ENCODE measurements around the gene CCDC171. TPM values are rescaled to one million over a fixed set of nuclear protein-coding genes. Genes with fewer than 3 reads are reported as not detected.

CCDC171 gene
- polyA plus RNA-seq, 1 donor from 2014 or later = 9.1 TPM

DNA sequence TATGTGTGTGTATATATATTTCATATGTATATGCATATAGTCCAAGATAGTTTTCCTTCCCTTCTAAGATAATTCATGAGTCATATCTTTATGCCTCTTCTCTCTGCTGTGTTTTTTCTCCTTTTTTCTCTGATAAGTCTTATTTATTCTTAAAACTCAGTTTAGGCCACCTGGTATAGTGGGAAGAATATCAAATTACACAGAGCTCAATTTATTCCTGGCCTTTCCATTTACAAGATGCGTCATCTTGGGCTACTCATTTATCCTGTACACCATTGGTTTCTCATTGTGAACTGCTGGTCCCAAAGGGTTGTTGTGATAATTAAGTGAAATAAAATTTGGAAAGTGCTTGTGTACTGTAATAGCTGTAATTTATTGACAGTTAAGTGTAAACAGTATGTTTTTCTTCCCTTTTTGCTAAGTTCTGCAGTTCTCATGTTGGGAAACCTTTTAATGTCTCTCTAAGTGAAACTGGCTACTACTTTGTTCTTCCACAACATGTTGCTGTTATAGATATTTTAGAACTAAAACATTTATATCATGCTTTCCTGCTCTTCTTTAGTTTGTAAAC, 19.4 kb downstream of the CCDC171 start:
- Histone ChIP-seq H4K20me1 (ENCODE audit: insufficient read depth) (no peaks in the 10 kb centered on the region), H3K4me3 (ENCODE audit: low read length) (no peak overlapping the region)
- TF ChIP-seq POLR2AphosphoS5 (IDR thresholded peaks at IDR 0.05) = no peak
- no peak for TF ChIP-seq EP300 (conservative IDR thresholded peaks at IDR 0.05; ENCODE audit: poor library complexity, severe bottlenecking)
- TF ChIP-seq SMC3 (conservative IDR thresholded peaks at IDR 0.05; ENCODE audit: poor library complexity) = no peak
- TF ChIP-seq, protein P1, sequence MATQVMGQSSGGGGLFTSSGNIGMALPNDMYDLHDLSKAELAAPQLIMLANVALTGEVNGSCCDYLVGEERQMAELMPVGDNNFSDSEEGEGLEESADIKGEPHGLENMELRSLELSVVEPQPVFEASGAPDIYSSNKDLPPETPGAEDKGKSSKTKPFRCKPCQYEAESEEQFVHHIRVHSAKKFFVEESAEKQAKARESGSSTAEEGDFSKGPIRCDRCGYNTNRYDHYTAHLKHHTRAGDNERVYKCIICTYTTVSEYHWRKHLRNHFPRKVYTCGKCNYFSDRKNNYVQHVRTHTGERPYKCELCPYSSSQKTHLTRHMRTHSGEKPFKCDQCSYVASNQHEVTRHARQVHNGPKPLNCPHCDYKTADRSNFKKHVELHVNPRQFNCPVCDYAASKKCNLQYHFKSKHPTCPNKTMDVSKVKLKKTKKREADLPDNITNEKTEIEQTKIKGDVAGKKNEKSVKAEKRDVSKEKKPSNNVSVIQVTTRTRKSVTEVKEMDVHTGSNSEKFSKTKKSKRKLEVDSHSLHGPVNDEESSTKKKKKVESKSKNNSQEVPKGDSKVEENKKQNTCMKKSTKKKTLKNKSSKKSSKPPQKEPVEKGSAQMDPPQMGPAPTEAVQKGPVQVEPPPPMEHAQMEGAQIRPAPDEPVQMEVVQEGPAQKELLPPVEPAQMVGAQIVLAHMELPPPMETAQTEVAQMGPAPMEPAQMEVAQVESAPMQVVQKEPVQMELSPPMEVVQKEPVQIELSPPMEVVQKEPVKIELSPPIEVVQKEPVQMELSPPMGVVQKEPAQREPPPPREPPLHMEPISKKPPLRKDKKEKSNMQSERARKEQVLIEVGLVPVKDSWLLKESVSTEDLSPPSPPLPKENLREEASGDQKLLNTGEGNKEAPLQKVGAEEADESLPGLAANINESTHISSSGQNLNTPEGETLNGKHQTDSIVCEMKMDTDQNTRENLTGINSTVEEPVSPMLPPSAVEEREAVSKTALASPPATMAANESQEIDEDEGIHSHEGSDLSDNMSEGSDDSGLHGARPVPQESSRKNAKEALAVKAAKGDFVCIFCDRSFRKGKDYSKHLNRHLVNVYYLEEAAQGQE (IDR thresholded peaks at IDR 0.05; ENCODE audit: borderline replicate concordance) = no peak
- no peak for TF ChIP-seq RAD21 (conservative IDR thresholded peaks at IDR 0.05)
- TF ChIP-seq, protein P2, sequence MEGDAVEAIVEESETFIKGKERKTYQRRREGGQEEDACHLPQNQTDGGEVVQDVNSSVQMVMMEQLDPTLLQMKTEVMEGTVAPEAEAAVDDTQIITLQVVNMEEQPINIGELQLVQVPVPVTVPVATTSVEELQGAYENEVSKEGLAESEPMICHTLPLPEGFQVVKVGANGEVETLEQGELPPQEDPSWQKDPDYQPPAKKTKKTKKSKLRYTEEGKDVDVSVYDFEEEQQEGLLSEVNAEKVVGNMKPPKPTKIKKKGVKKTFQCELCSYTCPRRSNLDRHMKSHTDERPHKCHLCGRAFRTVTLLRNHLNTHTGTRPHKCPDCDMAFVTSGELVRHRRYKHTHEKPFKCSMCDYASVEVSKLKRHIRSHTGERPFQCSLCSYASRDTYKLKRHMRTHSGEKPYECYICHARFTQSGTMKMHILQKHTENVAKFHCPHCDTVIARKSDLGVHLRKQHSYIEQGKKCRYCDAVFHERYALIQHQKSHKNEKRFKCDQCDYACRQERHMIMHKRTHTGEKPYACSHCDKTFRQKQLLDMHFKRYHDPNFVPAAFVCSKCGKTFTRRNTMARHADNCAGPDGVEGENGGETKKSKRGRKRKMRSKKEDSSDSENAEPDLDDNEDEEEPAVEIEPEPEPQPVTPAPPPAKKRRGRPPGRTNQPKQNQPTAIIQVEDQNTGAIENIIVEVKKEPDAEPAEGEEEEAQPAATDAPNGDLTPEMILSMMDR (IDR thresholded peaks at IDR 0.05; ENCODE audit: poor library complexity, severe bottlenecking) = no peak
- TF ChIP-seq MXI1 (conservative IDR thresholded peaks at IDR 0.05; ENCODE audit: poor library complexity, severe bottlenecking) = no peak
- no peak for TF ChIP-seq TAF1 (IDR thresholded peaks at IDR 0.05; ENCODE audit: low read depth)
- no peak for TF ChIP-seq EZH2 (IDR thresholded peaks at IDR 0.05; ENCODE audit: borderline replicate concordance, insufficient read depth, low read length, poor library complexity, severe bottlenecking)

DNA sequence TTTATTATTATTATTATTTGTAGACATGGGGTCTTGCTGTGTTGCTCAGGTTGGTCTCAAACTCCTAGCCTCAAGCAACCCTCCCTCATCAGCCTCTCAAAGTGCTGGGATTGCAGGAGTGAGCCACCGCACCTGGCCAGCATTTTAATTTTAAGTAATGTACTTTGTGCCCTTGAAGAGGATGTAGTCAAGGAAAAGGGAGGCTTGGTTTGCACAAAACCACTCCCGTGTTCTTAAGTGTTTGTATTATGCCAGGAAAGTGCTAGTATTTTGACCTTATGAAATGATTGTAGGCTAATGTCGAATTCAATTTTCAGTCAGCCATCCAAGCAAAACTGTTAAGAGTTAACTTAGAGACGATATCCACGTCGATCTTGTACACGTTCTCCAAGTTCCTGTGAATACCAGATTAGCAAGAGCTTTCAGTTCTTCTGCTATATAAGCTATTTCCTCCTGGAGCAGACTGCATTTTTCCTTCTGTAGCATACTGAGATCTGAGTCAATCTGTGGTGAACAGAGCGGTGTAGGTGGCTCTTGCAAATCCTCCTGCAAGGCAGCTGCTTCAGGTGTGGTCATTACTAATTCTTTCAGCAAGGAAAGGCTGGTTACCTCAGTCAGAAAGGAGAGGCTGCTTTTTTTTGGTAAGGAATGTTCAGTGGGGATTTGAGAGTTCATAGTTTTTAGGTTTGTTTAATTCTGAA, 23.7 kb downstream of the CCDC171 start:
- H3K27ac ChIP-seq (ENCODE audit: low read length) = no peak overlapping the region
- no peaks in the 10 kb centered on the region for H3K79me2 ChIP-seq (replicated peaks; ENCODE audit: insufficient read depth, low read length)
- no peaks in the 10 kb centered on the region for H3K36me3 ChIP-seq (ENCODE audit: insufficient read depth, low read length)
- no peaks in the 10 kb centered on the region for H3K27me3 ChIP-seq (ENCODE audit: insufficient read depth, low read depth, low read length)
- H3K9ac ChIP-seq (ENCODE audit: low read length) = no peak overlapping the region
- H3K4me3 ChIP-seq (ENCODE audit: low read length) = no peak overlapping the region
- H3K9me2 ChIP-seq (ENCODE audit: insufficient read depth, low read length) = no peaks in the 10 kb centered on the region
- H2AFZ ChIP-seq (ENCODE audit: low read depth, low read length) = no peak overlapping the region
- no peaks in the 10 kb centered on the region for H3F3A ChIP-seq (ENCODE audit: insufficient read depth, low read length, poor library complexity, severe bottlenecking)
- TF ChIP-seq POLR2AphosphoS5 (IDR thresholded peaks at IDR 0.05) = no peak
- TF ChIP-seq, protein P1 (IDR thresholded peaks at IDR 0.05; ENCODE audit: borderline replicate concordance) = no peak
- TF ChIP-seq RAD21 (conservative IDR thresholded peaks at IDR 0.05) = no peak
- TF ChIP-seq, protein P2 (IDR thresholded peaks at IDR 0.05; ENCODE audit: poor library complexity, severe bottlenecking) = no peak
- no peak for TF ChIP-seq EP300 (conservative IDR thresholded peaks at IDR 0.05; ENCODE audit: poor library complexity, severe bottlenecking)
- TF ChIP-seq EZH2 (IDR thresholded peaks at IDR 0.05; ENCODE audit: borderline replicate concordance, insufficient read depth, low read length, poor library complexity, severe bottlenecking) = no peak
- TF ChIP-seq SMC3 (conservative IDR thresholded peaks at IDR 0.05; ENCODE audit: poor library complexity) = no peak
- TF ChIP-seq MXI1 (conservative IDR thresholded peaks at IDR 0.05; ENCODE audit: poor library complexity, severe bottlenecking) = no peak
- no peak for TF ChIP-seq TAF1 (IDR thresholded peaks at IDR 0.05; ENCODE audit: low read depth)
- H3K4me2 ChIP-seq (ENCODE audit: low read length) = no peak overlapping the region
- no peaks in the 10 kb centered on the region for H3K9me3 ChIP-seq (ENCODE audit: low read length)
- no peaks in the 10 kb centered on the region for H4K20me1 ChIP-seq (ENCODE audit: insufficient read depth)

More for the DNA sequence above, 19.4 kb downstream of the CCDC171 start:
- Histone ChIP-seq H3K27me3 (ENCODE audit: insufficient read depth, low read depth, low read length) (no peaks in the 10 kb centered on the region), H3K36me3 (ENCODE audit: insufficient read depth, low read length) (no peaks in the 10 kb centered on the region), H3K9ac (ENCODE audit: low read length) (no peak overlapping the region), H2AFZ (ENCODE audit: low read depth, low read length) (no peak overlapping the region), H3K79me2 (replicated peaks; ENCODE audit: insufficient read depth, low read length) (no peaks in the 10 kb centered on the region), H3K27ac (ENCODE audit: low read length) (no peak overlapping the region), H3K9me2 (ENCODE audit: insufficient read depth, low read length) (no peaks in the 10 kb centered on the region), H3K4me2 (ENCODE audit: low read length) (no peak overlapping the region), H3K9me3 (ENCODE audit: low read length) (no peaks in the 10 kb centered on the region), H3F3A (ENCODE audit: insufficient read depth, low read length, poor library complexity, severe bottlenecking) (no peaks in the 10 kb centered on the region)
